ENCODE measurements around the gene CLUH. TPM values are rescaled to one million over a fixed set of nuclear protein-coding genes. Genes with fewer than 3 reads are reported as not detected.
A peak's percentile ranks its signal among the peaks of the same experiment; 100 is the strongest.

CLUH gene
- total and polyA plus RNA-seq, 5 donors = 79.0 to 121 (median 106) TPM

- DNase-seq = no peak
- no peaks in the 10 kb centered on the region for H3K4me1 ChIP-seq (ENCODE audit: control insufficient read depth, insufficient read depth, low read length)
- H3K27ac ChIP-seq (ENCODE audit: low read length) = no peak overlapping the region
- H3K27me3 ChIP-seq (ENCODE audit: control insufficient read depth, insufficient read depth) = no peaks in the 10 kb centered on the region
- no peaks in the 10 kb centered on the region for H3K9me3 ChIP-seq (ENCODE audit: control insufficient read depth, low read length)
- WGBS = 65% methylated on average over 5 of the region's 5 CpGs
- intact Hi-C loops (cut with DNase I) = no loop called here
- no peak for ATAC-seq
- no peak overlapping the region for H3K4me3 ChIP-seq (ENCODE audit: low read length)
Measured at GRCh38 chr17:2716649-2717048, 5.1 kb upstream of the CLUH start.

GRCh38 chr17:2713881-2714280 is 2.3 kb upstream of the CLUH start:
- peaks cover 6% of the 10 kb centered on the region for H3K4me1 ChIP-seq (ENCODE audit: control insufficient read depth, insufficient read depth, low read length)
- ATAC-seq (no peak), DNase-seq (peak in 2 of 3 donors; percentile 30 to 38)
- H3K27ac ChIP-seq (ENCODE audit: low read length) = no peak overlapping the region
- no peak overlapping the region for H3K4me3 ChIP-seq (ENCODE audit: low read length)
- H3K9me3 ChIP-seq (ENCODE audit: control insufficient read depth, low read length) = no peaks in the 10 kb centered on the region
- intact Hi-C loops (cut with DNase I) = no loop called here
- 91% methylated on average over 9 of the region's 9 CpGs for WGBS
- no peaks in the 10 kb centered on the region for H3K27me3 ChIP-seq (ENCODE audit: control insufficient read depth, insufficient read depth)

GRCh38 chr17:2712300-2713043 is 908 bp upstream of the CLUH start:
- Histone ChIP-seq H3K9me3 (ENCODE audit: control insufficient read depth, low read length) (no peaks in the 10 kb centered on the region), H3K4me3 (ENCODE audit: low read length) (peak overlapping the region; percentile 86), H3K4me1 (ENCODE audit: control insufficient read depth, insufficient read depth, low read length) (peaks cover 7% of the 10 kb centered on the region), H3K27ac (ENCODE audit: low read length) (peak overlapping the region; percentile 66), H3K27me3 (ENCODE audit: control insufficient read depth, insufficient read depth) (no peaks in the 10 kb centered on the region)
- ATAC-seq (peak; percentile 1 to 15), DNase-seq (peak in 2 of 3 donors; percentile 59)
- intact Hi-C loops (cut with DNase I) = no loop called here
- 47% methylated on average over 36 of the region's 36 CpGs for WGBS

- ATAC-seq (no peak), DNase-seq (peak in 2 of 3 donors; percentile 61 to 76)
- no peaks in the 10 kb centered on the region for H3K27me3 ChIP-seq (ENCODE audit: control insufficient read depth, insufficient read depth)
- intact Hi-C loops (cut with DNase I) = no loop called here
- H3K4me1 ChIP-seq (ENCODE audit: control insufficient read depth, insufficient read depth, low read length) = peaks cover 7% of the 10 kb centered on the region
- peak overlapping the region; percentile 86 for H3K4me3 ChIP-seq (ENCODE audit: low read length)
- peak overlapping the region; percentile 23 for H3K27ac ChIP-seq (ENCODE audit: low read length)
- WGBS = 1% methylated on average over 82 of the region's 82 CpGs
- H3K9me3 ChIP-seq (ENCODE audit: control insufficient read depth, low read length) = no peaks in the 10 kb centered on the region
Measured at GRCh38 chr17:2710803-2711607, 559 bp downstream of the CLUH start.

GRCh38 chr17:2710071-2710802 is 1.3 kb downstream of the CLUH start:
- Histone ChIP-seq H3K27me3 (ENCODE audit: control insufficient read depth, insufficient read depth) (no peaks in the 10 kb centered on the region), H3K9me3 (ENCODE audit: control insufficient read depth, low read length) (no peaks in the 10 kb centered on the region), H3K4me1 (ENCODE audit: control insufficient read depth, insufficient read depth, low read length) (peaks cover 7% of the 10 kb centered on the region), H3K4me3 (ENCODE audit: low read length) (peak overlapping the region; percentile 86), H3K27ac (ENCODE audit: low read length) (peak overlapping the region; percentile 2)
- intact Hi-C loops (cut with DNase I) = no loop called here
- ATAC-seq (no peak), DNase-seq (peak in 2 of 3 donors; percentile 40 to 53)
- 40% methylated on average over 16 of the region's 16 CpGs for WGBS

GRCh38 chr17:2709183-2709661 is 2.3 kb downstream of the CLUH start:
- peak in 2 of 3 donors; percentile 51 to 71 for DNase-seq
- 57% methylated on average over 10 of the region's 10 CpGs for WGBS
- Histone ChIP-seq H3K4me3 (ENCODE audit: low read length) (no peak overlapping the region), H3K27me3 (ENCODE audit: control insufficient read depth, insufficient read depth) (no peaks in the 10 kb centered on the region), H3K4me1 (ENCODE audit: control insufficient read depth, insufficient read depth, low read length) (peaks cover 7% of the 10 kb centered on the region), H3K27ac (ENCODE audit: low read length) (peak overlapping the region; percentile 31), H3K9me3 (ENCODE audit: control insufficient read depth, low read length) (no peaks in the 10 kb centered on the region)
- intact Hi-C loops (cut with DNase I) = no loop called here
- no peak for ATAC-seq

GRCh38 chr17:2708585-2709182 is 2.9 kb downstream of the CLUH start:
- peak in 1 of 3 donors; percentile 58 for DNase-seq
- WGBS = 74% methylated on average over 21 of the region's 21 CpGs
- peaks cover 7% of the 10 kb centered on the region for H3K4me1 ChIP-seq (ENCODE audit: control insufficient read depth, insufficient read depth, low read length)
- intact Hi-C loops (cut with DNase I) = no loop called here
- no peaks in the 10 kb centered on the region for H3K9me3 ChIP-seq (ENCODE audit: control insufficient read depth, low read length)
- H3K27me3 ChIP-seq (ENCODE audit: control insufficient read depth, insufficient read depth) = no peaks in the 10 kb centered on the region
- peak overlapping the region; percentile 48 for H3K27ac ChIP-seq (ENCODE audit: low read length)
- H3K4me3 ChIP-seq (ENCODE audit: low read length) = no peak overlapping the region
- no peak for ATAC-seq

GRCh38 chr17:2707721-2708584 is 3.6 kb downstream of the CLUH start:
- ATAC-seq (peak; percentile 4 to 8), DNase-seq (peak; percentile 66 to 91 (median 83))
- Histone ChIP-seq H3K27me3 (ENCODE audit: control insufficient read depth, insufficient read depth) (no peaks in the 10 kb centered on the region), H3K4me3 (ENCODE audit: low read length) (peak overlapping the region; percentile 33), H3K9me3 (ENCODE audit: control insufficient read depth, low read length) (no peaks in the 10 kb centered on the region), H3K27ac (ENCODE audit: low read length) (peak overlapping the region; percentile 75), H3K4me1 (ENCODE audit: control insufficient read depth, insufficient read depth, low read length) (peaks cover 7% of the 10 kb centered on the region)
- 50% methylated on average over 13 of the region's 13 CpGs for WGBS
- intact Hi-C loops (cut with DNase I) = no loop called here

- H3K4me3 ChIP-seq (ENCODE audit: low read length) = peak overlapping the region; percentile 33
- ATAC-seq = peak in 1 of 2 donors; percentile 1
- H3K27ac ChIP-seq (ENCODE audit: low read length) = peak overlapping the region; percentile 75
- WGBS = 68% methylated on average over 21 of the region's 21 CpGs
- peak in 1 of 3 donors; percentile 58 for DNase-seq
- no peaks in the 10 kb centered on the region for H3K27me3 ChIP-seq (ENCODE audit: control insufficient read depth, insufficient read depth)
- intact Hi-C loops (cut with DNase I) = no loop called here
- peaks cover 7% of the 10 kb centered on the region for H3K4me1 ChIP-seq (ENCODE audit: control insufficient read depth, insufficient read depth, low read length)
- H3K9me3 ChIP-seq (ENCODE audit: control insufficient read depth, low read length) = no peaks in the 10 kb centered on the region
Measured at GRCh38 chr17:2706911-2707510, 4.6 kb downstream of the CLUH start.

Measured in right cardiac atrium (tissue), 5 donors.